ENCODE measurements around the gene SMURF2.
"Not testable (repeated sequence)": the region's sequence is repeated elsewhere in the genome, so short reads cannot be mapped to it uniquely, and the experiment has no call there.

Gene SMURF2

GRCh38 chr17:64661976-64662773 is at the start of gene SMURF2:
Gene SMURF2, minus strand, starts transcription at chr17:64662307. Its CDS starts 427 bp downstream, at chr17:64661880.
- peak; percentile 75 for DNase-seq

- DNase-seq, result no peak
These were observed 47.4 kb upstream of the SMURF2 start for GRCh38 chr17:64709481-64709880.

GRCh38 chr17:64707050-64707591 is 45.0 kb upstream of the SMURF2 start:
- DNase-seq, result peak; percentile 99

GRCh38 chr17:64706224-64707049 is 44.3 kb upstream of the SMURF2 start:
- peak; percentile 63 for DNase-seq

- no peak for DNase-seq
These were observed 40.7 kb upstream of the SMURF2 start for GRCh38 chr17:64702815-64703214.

- no peak for DNase-seq
These were observed 36.6 kb upstream of the SMURF2 start for GRCh38 chr17:64698725-64699124.

- no peak for DNase-seq
These were observed 32.1 kb upstream of the SMURF2 start for GRCh38 chr17:64694207-64694606.

- DNase-seq, result no peak
These were observed 30.1 kb upstream of the SMURF2 start for GRCh38 chr17:64692187-64692586.

- DNase-seq, result no peak
These were observed 27.0 kb upstream of the SMURF2 start for GRCh38 chr17:64689106-64689505.

- DNase-seq, result no peak
These were observed 26.4 kb upstream of the SMURF2 start for GRCh38 chr17:64688481-64688880.

GRCh38 chr17:64687961-64688360 is 25.9 kb upstream of the SMURF2 start:
- DNase-seq, result peak; percentile 89

- DNase-seq, result no peak
These were observed 25.3 kb upstream of the SMURF2 start for GRCh38 chr17:64687376-64687775.

GRCh38 chr17:64686705-64687104 is 24.6 kb upstream of the SMURF2 start:
- DNase-seq, result no peak

GRCh38 chr17:64685705-64686104 is 23.6 kb upstream of the SMURF2 start:
- no peak for DNase-seq

- peak; percentile 70 for DNase-seq
These were observed 21.7 kb upstream of the SMURF2 start for GRCh38 chr17:64683796-64684195.

GRCh38 chr17:64682261-64683181 is 20.4 kb upstream of the SMURF2 start:
- peak; percentile 80 for DNase-seq

- DNase-seq, result peak; percentile 97
These were observed 17.7 kb upstream of the SMURF2 start for GRCh38 chr17:64679710-64680216.

GRCh38 chr17:64676763-64677162 is 14.7 kb upstream of the SMURF2 start:
- no peak for DNase-seq

- not testable (repeated sequence) for DNase-seq
These were observed 8.9 kb upstream of the SMURF2 start for GRCh38 chr17:64670843-64671590.

- DNase-seq, result peak; percentile 68
These were observed 6.0 kb upstream of the SMURF2 start for GRCh38 chr17:64667807-64668721.
